SIG-M5 treated with dmso at 0.1 percent for 504 hours (cell line): ENCODE measurements around the gene SOS2.
"Not testable (repeated sequence)": the region's sequence is repeated elsewhere in the genome, so short reads cannot be mapped to it uniquely, and the experiment has no call there.

Experiments
- DNase-seq: peaks from one replicate; lab custom pipeline; 2025; ENCODE audit not compliant: unreplicated experiment; lab: John Stamatoyannopoulos, UW

The SOS2 gene

GRCh38 chr14:50228313-50228712, 3.1 kb downstream of the SOS2 start:
- no peak for DNase-seq

- no peak for DNase-seq
Measured at GRCh38 chr14:50225974-50226297, 5.4 kb downstream of the SOS2 start.

GRCh38 chr14:50225067-50225973, 6.1 kb downstream of the SOS2 start:
- no peak for DNase-seq

DNA sequence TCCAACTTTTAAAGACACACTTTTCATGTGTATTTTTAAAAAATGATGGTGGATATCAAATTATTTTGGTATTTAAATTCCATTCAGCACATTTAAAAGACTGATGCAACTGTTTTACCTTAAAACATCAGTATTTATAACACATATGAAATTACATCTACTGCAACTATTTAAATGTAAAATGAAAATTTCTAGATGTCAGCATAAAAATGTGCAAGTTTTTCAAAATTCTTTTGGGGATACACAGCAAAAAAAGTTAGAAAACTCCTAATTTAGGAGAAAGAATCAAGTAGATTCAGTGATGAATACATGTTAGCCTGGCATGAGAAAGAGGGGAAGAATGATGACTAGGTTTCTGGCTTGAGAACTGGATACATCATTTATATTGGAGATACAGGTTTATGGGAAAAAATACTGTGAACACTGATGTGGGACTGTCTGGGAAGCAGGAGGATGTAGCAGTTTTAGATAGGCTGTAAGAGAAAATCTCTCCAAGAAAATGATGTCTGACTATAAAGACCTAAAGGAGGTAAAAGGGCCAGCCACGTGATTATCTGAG, 9.2 kb downstream of the SOS2 start:
- no peak for DNase-seq

DNA sequence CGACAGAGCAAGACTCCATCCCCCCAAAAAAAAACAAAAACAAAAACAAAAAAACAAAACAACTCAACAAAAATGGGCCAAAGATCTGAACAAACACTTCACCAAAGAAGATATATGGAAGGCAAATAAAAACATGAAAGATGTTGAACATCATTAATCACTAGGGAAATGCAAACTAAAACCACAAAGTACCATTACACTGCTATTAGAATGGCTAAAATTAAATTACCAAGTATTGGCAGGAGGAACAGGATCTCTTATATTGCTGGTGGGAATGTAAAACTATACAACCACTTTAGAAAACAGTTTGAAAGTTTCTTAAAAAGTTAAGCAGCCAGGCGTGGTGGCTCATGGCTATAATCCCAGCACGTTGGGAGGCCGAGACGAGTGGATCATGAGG, 12.9 kb downstream of the SOS2 start:
- DNase-seq = no peak

GRCh38 chr14:50215416-50215815, 16.0 kb downstream of the SOS2 start:
- no peak for DNase-seq

- DNase-seq = no peak
Measured at GRCh38 chr14:50213795-50214194, 17.6 kb downstream of the SOS2 start.

DNA sequence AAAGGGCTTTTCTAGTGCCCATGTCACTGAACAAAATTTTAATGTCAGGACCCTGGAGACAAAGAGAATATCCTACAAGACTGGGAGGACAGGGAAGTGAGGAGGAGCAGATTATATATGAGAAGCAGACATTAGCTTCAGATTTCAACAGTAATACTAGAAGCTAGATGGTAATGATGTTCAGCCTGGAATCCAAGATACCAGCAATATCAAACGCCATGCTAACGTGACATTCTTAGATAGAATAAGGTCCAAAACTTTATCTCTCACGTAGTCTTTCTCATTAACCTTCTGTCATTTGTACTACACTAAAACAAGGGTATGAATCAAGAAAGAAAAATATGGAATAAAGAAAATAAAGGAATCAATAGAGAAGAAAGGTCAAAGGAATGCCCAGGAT, 18.7 kb downstream of the SOS2 start:
- DNase-seq = no peak

DNA sequence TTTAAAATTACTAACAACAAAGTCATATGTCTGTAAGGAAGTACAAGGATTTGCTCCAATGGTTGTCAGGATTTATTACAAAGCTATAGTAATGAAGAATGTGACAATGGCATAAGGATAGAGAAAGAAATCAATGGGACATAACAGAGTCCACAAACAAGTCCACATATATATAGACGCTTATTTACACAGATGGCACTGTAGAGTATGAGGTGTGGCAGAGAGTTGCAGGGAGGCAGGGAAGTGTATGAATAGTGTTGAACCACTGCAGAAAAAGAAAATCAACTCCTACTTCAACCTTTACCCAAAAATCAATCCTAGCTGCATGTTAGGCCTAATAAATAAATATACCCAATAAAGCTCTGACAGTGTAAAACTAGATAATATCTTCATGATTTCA, 21.3 kb downstream of the SOS2 start:
- DNase-seq = no peak

GRCh38 chr14:50198499-50198898, 32.9 kb downstream of the SOS2 start:
- no peak for DNase-seq

GRCh38 chr14:50191499-50191898, 39.9 kb downstream of the SOS2 start:
- DNase-seq = no peak

DNA sequence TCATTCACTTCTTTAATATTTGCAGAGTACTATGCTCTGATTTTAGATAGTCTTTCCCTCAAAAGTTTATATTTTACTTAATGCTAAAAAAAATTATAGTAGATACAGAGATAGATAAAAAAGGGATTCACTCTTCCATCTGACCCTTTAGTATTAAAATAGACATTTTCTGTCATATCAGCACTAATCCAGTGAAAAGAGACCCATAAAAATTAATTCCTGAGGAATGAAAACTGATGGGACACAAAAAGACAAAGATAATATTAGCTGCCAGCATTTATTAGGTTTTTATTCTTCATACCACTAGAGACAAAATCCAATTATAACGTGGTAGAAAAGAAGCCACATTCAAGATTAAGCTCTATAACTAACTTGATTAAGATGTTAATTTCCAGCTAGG, 45.3 kb downstream of the SOS2 start:
- no peak for DNase-seq

DNA sequence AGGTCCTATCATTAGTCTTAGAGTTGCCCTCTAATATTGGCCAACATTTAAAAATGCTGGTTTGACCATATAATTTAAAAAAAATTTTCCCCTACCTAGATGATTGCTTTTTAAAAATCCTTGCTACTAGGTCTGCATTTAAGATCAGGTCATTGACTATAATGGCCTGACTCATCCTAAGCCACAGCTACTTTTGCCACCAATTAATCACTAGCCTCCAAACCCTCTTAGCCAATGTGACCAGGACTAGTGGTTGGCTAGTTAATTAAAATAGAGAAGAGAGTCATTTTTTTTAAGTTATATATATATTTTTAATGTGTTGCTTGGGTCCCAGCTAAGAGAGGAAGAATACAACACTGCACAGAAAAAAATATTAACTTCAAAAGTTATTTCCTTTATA, 57.5 kb downstream of the SOS2 start:
- no peak for DNase-seq

DNA sequence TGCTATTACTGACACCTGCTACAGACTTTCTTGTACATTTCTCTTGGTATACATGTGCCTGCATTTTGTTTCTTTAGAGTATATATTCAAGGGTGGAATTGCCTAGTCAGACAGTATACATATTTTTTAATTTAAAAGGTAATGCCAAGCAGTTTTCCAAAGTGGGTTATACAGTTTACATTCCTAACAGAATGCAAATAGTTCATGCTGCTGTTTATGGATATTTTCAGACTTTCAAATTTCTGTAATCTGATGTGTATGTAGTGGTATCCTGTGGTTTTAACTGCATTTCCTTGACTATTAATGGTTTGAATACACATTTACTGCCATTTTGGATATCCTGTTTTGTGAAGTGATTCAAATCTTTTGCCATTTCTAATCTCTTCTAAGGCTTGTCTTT, 59.5 kb downstream of the SOS2 start:
- DNase-seq = no peak

DNA sequence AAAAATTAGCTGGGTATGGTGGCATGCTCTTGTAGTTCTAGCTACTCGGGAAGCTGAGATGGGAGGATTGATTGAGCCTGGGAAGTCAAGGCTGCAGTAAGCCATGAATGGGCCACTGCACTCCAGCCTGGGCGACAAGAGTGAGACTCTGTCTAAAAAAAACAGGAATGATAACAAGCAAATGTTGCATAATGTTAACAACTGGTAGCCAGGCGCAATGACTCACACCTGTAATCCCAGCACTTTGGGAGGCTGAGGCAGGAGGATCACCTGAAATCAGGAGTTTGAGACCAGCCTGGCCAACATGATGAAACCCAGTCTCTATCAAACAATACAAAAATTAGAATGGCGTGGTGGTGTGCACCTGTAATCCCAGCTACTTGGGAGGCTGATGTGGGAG, 64.0 kb downstream of the SOS2 start:
- not testable (repeated sequence) for DNase-seq

DNA sequence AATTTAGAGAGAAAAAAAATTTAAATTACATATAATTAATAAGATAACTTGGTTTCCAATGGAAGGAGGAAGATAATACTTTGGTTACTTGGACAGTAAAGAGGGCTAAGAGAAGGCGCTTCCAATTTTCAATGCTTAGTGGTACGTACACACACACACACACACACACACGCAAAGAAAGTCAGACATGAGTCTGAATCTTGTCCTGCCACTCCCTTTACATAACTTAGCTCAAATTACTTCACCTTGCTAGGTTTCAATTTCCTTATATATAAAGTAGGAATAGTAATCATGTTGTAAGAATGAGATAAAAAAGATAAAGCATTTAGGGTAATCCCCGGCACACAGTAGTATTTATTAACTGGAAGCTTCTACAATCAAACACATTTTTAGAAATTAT, 75.3 kb downstream of the SOS2 start:
- no peak for DNase-seq

- DNase-seq = no peak
Measured at GRCh38 chr14:50148799-50149198, 82.6 kb downstream of the SOS2 start.

GRCh38 chr14:50139192-50139591, 92.2 kb downstream of the SOS2 start:
- DNase-seq = no peak

DNA sequence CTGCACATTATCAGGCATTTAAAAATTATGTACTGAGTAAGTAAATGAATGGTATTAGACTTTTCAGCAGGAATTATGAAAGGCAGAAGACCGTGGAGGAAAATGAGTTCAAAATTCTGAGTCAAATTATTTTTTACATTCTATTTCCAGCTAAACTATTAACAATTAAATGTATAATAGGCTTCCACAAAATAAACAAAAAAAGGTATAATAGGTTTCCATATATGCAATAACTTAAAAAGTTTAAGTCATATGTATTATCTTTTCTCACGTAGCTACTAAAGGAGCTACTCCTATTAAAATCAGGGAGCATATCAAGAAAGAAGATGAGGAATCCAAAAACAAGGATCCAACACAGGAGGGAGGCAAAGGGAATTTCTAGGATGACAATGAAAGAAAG, 103.6 kb downstream of the SOS2 start:
- DNase-seq = no peak

GRCh38 chr14:50123062-50123461, 108.3 kb downstream of the SOS2 start:
- no peak for DNase-seq

- DNase-seq = no peak
Measured at GRCh38 chr14:50122291-50122690, 109.1 kb downstream of the SOS2 start.

- no peak for DNase-seq
Measured at GRCh38 chr14:50121486-50121885, 109.9 kb downstream of the SOS2 start.

DNA sequence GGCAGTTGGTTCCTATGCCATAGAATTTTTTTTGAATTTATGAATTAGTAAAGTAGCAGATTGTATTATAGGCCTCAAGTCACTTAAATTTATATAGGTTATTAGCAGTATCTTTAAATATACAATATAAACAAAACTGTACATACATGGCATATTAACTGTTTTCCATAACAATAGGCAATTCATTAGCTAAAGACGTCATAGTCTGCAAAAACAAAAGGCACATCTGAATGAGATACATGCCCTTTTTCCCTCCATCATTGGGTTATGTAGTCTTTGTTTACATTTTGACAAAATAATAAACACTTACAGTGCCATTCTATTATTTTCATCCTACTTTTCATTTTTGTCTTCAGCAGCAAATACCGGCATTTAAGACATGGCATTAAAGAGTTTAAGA, 113.9 kb downstream of the SOS2 start:
- DNase-seq = no peak
